HepG2 (cell line): ENCODE results near the gene KIAA1614. TPM values are rescaled to one million over a fixed set of nuclear protein-coding genes. Genes with fewer than 3 reads are reported as not detected.

Experiments
- ATAC-seq: fragments of 200-7000 bp; cut with Tn5 transposase; 3 replicates; pipeline ENCODE4 v1.9.1; 2020; ENCODE audit warnings: mild to moderate bottlenecking, moderate library complexity
- BruUV-seq: library from RNA; stranded (reverse); fragments of 400-500 nt; replicated peaks from 2 replicates; lab custom pipeline; 2021; lab: Mats Ljungman, UMichigan
- CTCF ChIA-PET: fragments of 300-600 bp; formaldehyde crosslinking; extraction: SDS; loops from one replicate; lab custom pipeline; 2021; ENCODE audit warnings: low total read pairs, inconsistent platforms, low intra/inter-chr PET ratio; lab: Yijun Ruan, JAX
- POLR2A ChIA-PET: fragments of 350-600 bp; sonication (Branson Sonifier 250); formaldehyde crosslinking; loops from one replicate; lab custom pipeline; 2020; ENCODE audit warnings: antibody characterized with exemption, inconsistent platforms; lab: Yijun Ruan, JAX
- DNase-seq: peaks from one replicate; pipeline ENCODE4 v3.0.0-alpha.2; 2015; ENCODE audit warnings: low spot score
- FAIRE-seq: peaks from 3 replicates; lab custom pipeline; 2011; peaks lifted over from hg19 to GRCh38; lab: Jason Lieb, UNC
- H2AFZ ChIP-seq: one replicate; pipeline ENCODE4 v1.6.1; 2011; ENCODE audit warnings: low read length, inconsistent platforms
- H3K27ac ChIP-seq: fragments of 300-600 bp; 3 replicates; pipeline ENCODE4 v1.8.0; 2011; ENCODE audit warnings: mixed run types, mild to moderate bottlenecking, mixed read lengths, low read length, inconsistent platforms; ENCODE audit not compliant: insufficient read depth; ENCODE audit errors: extremely low read length
- H3K27me3 ChIP-seq, 2 experiments: fragments of 200-600 bp in 1 of 2; 2 replicates in 1 of 2; 3 replicates in 1 of 2; pipeline versions ENCODE4 v1.6.0 to v1.8.0; 2011; ENCODE audit warnings: low read length in 2 of 2, mild to moderate bottlenecking in 2 of 2, moderate library complexity in 2 of 2, inconsistent platforms in 1 of 2; ENCODE audit not compliant: insufficient read depth in 2 of 2, control insufficient read depth in 1 of 2
- H3K36me3 ChIP-seq, 2 experiments: fragments of 200-600 bp in 1 of 2; replicated peaks in 1 of 2; 2 replicates in 1 of 2; 3 replicates in 1 of 2; pipeline versions ENCODE4 v1.5.1 to v1.8.0; 2011; ENCODE audit warnings: low read length in 2 of 2, inconsistent platforms in 1 of 2; ENCODE audit not compliant: insufficient read depth in 2 of 2, control insufficient read depth in 1 of 2
- H3K4me1 ChIP-seq: 2 replicates; pipeline ENCODE4 v1.5.1; 2012; ENCODE audit warnings: low read length, inconsistent platforms; ENCODE audit not compliant: insufficient read depth
- H3K4me2 ChIP-seq: 2 replicates; pipeline ENCODE4 v1.6.0; 2011; ENCODE audit warnings: low read depth, low read length, inconsistent platforms
- H3K4me3 ChIP-seq, 3 experiments: fragments of 200-600 bp in 1 of 3; sonication (generic), shearing (Covaris generic) in 1 of 3; replicated peaks in 1 of 3; 2 replicates each; pipeline ENCODE4 v1.5.1; 2011 to 2016; ENCODE audit warnings: low read length in 3 of 3, inconsistent platforms in 2 of 3, low read depth in 2 of 3, mild to moderate bottlenecking in 2 of 3, control low read depth in 1 of 3, mixed read lengths in 1 of 3; ENCODE audit not compliant: insufficient read depth in 1 of 3
- H3K79me2 ChIP-seq: one replicate; pipeline ENCODE4 v1.6.1; 2011; ENCODE audit warnings: low read length, inconsistent platforms; ENCODE audit not compliant: insufficient read depth
- H3K9ac ChIP-seq: 2 replicates; pipeline ENCODE4 v1.6.0; 2011; ENCODE audit warnings: mild to moderate bottlenecking, low read depth, low read length, inconsistent platforms; ENCODE audit not compliant: insufficient read depth
- H3K9me3 ChIP-seq: 2 replicates; pipeline ENCODE4 v1.5.1; 2012; ENCODE audit warnings: mild to moderate bottlenecking, low read length
- H4K20me1 ChIP-seq: 2 replicates; pipeline ENCODE4 v1.6.0; 2011; ENCODE audit warnings: inconsistent platforms, mild to moderate bottlenecking, low read length, moderate library complexity; ENCODE audit not compliant: insufficient read depth
- AGO1 ChIP-seq: fragments of 200-400 bp; formaldehyde crosslinking; IDR thresholded peaks from 2 replicates; pipeline ENCODE4 v1.6.1; 2017; ENCODE audit warnings: mild to moderate bottlenecking, low read depth, low read length, moderate library complexity; ENCODE audit not compliant: poor library complexity, severe bottlenecking
- E2F1 ChIP-seq: sonication (generic); formaldehyde crosslinking; IDR thresholded peaks from 2 replicates; pipeline ENCODE4 v1.5.0; 2020; ENCODE audit warnings: missing genetic modification reagents
- HDAC6 ChIP-seq: fragments of 200-600 bp; sonication (generic); IDR thresholded peaks from 2 replicates; pipeline ENCODE4 v1.7.0; 2017; ENCODE audit warnings: mild to moderate bottlenecking, antibody characterized with exemption, low read length, low read depth
- HNF1A ChIP-seq, 2 experiments: sonication (generic) in 1 of 2; formaldehyde crosslinking in 1 of 2; IDR thresholded peaks; 2 replicates each; pipeline versions ENCODE4 v1.4.0 to v1.6.1; 2016 to 2020; ENCODE audit warnings: borderline replicate concordance in 1 of 2, low read depth in 1 of 2, mild to moderate bottlenecking in 1 of 2, missing genetic modification reagents in 1 of 2
- RXRB ChIP-seq: IDR thresholded peaks from 2 replicates; pipeline ENCODE4 v1.6.1; 2016; ENCODE audit warnings: borderline replicate concordance, missing genetic modification reagents, missing compliant biosample characterization
- SETDB1 ChIP-seq: sonication (generic); formaldehyde crosslinking; IDR thresholded peaks from 2 replicates; pipeline ENCODE4 v1.5.1; 2020; ENCODE audit warnings: missing genetic modification reagents, mild to moderate bottlenecking, borderline replicate concordance
- SMAD9 ChIP-seq: sonication (generic); formaldehyde crosslinking; IDR thresholded peaks from 2 replicates; pipeline ENCODE4 v1.5.1; 2020; ENCODE audit warnings: mild to moderate bottlenecking, missing genetic modification reagents
- SMC3 ChIP-seq: IDR thresholded peaks from 2 replicates; pipeline ENCODE4 v1.6.1; 2011; ENCODE audit warnings: low read length, improper control_type of control experiment
- THAP7 ChIP-seq: sonication (generic); formaldehyde crosslinking; IDR thresholded peaks from 2 replicates; pipeline ENCODE4 v1.8.1; 2023; ENCODE audit warnings: mild to moderate bottlenecking, missing genetic modification reagents
- U2AF1 ChIP-seq: fragments of 200-400 bp; formaldehyde crosslinking; optimal IDR thresholded peaks from 2 replicates; pipeline ENCODE3; 2017; ENCODE audit warnings: mild to moderate bottlenecking, low read depth, low read length
- ZNF263 ChIP-seq: sonication (generic); formaldehyde crosslinking; IDR thresholded peaks from 2 replicates; pipeline ENCODE4 v1.4.0; 2020; ENCODE audit warnings: missing genetic modification reagents
- ZNF331 ChIP-seq: sonication (generic); formaldehyde crosslinking; IDR thresholded peaks from 2 replicates; pipeline ENCODE4 v1.4.0; 2020; ENCODE audit warnings: missing genetic modification reagents
- ZNF563 ChIP-seq: sonication (generic); formaldehyde crosslinking; IDR thresholded peaks from 2 replicates; pipeline ENCODE4 v1.8.0; 2022; ENCODE audit warnings: mild to moderate bottlenecking, moderate library complexity, missing genetic modification reagents
- ZNF879 ChIP-seq: sonication (generic); formaldehyde crosslinking; IDR thresholded peaks from 2 replicates; pipeline ENCODE4 v1.8.1; 2023; ENCODE audit warnings: missing genetic modification reagents
- WGBS: methylation state at CpG from one replicate; pipeline ENCODE4 v1.1.6; 2017; ENCODE audit warnings: low lambda C conversion rate; 5-methylcytosine and 5-hydroxymethylcytosine counted together
- in situ Hi-C: cut with HindIII; loops from 2 replicates; pipeline ENCODE4 v1.10.0; 2017; ENCODE audit warnings: low pct_unique_long_range_greater_than_20kb; ENCODE audit not compliant: extremely low pct_ligation_motif_present
- intact Hi-C: fragments of 100-400 bp; cut with micrococcal nuclease; formaldehyde crosslinking; loops from one replicate; pipeline ENCODE4 v1.10.0; 2022; ENCODE audit not compliant: unreplicated experiment
- polyA plus RNA-seq, 8 experiments: library from polyadenylated mRNA; depleted of rRNA in 3 of 8; stranded (reverse) in 7 of 8; unstranded in 1 of 8; fragments of >200 nt; fragmentation: Illumina TruSeq in 4 of 8; extraction: Trizol in 4 of 8; gene quantifications; 2 replicates each; pipeline versions ENCODE4 v1.2.1 to v1.2.3, GENCODE V29; 2011 to 2016; ENCODE audit warnings: low read depth in 4 of 8, missing spikeins in 1 of 8, mixed read lengths in 1 of 8; ENCODE audit not compliant: insufficient read depth in 1 of 8
- total RNA-seq, 5 experiments: library from RNA; depleted of rRNA; stranded (reverse); fragments of >200 nt; fragmentation: Illumina TruSeq; extraction: Trizol; gene quantifications; 2 replicates each; pipeline ENCODE4 v1.2.3, GENCODE V29; 2016; ENCODE audit warnings: low read depth in 1 of 5

The KIAA1614 gene
- total and polyA plus RNA-seq, 2 of the 13 experiments (the other 11 are each of a cell fraction or from before 2014, with no cell fraction given): 0.15 to 0.77 TPM

DNA sequence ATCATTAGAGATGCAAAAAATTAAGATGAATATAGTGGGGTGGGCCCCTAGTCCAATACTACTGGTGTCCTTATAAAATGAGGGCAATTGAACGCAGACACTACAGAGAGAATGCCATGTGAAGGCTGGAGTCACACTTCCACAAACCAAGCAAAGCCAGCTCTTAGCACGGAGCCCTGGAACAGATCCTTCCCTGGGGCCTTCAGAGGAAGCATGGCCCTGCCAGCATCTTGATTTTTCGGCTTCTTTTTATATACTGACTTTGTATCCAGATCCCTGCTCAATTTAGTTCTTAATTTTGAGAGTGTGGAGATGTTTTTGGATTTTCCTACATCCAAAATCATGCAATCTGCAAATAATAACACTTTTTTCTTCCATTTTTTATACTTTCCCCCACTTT lies 10.2 kb upstream of the KIAA1614 start:
- no peak overlapping the region for H3K4me3 ChIP-seq
- CTCF ChIA-PET: no interaction called here

DNA sequence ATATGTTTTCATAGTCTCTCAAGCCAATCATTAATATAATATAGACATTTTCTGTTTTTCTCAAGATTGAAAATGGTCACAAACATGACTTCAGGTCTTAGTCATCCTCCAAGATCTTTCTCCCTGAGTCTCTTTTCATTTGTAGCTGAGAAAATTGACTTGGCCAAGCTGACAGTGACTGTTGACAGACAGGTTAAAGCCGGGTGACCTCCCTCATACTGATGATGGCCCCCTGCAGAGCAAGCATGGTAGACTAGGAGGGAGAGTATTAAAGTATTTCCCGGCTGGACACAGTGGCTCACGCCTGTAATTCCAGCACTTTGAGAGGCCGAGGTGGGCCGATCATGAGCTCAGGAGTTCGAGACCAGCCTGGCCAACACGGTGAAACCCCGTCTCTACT lies 6.8 kb upstream of the KIAA1614 start:
- Histone ChIP-seq H3K27ac (no peak overlapping the region), H2AFZ (no peak overlapping the region), H3K4me3 (no peak overlapping the region), H3K36me3 (no peaks in the 10 kb centered on the region), H3K4me2 (no peak overlapping the region), H3K79me2 (no peaks in the 10 kb centered on the region), H3K9me3 (no peaks in the 10 kb centered on the region), H3K9ac (no peak overlapping the region), H3K27me3 (0 out of 5 replicates have a peak, but pooled peaks cover 0 to 3% of the 10 kb centered on the region in 2 experiments), H3K4me1 (peaks cover 12% of the 10 kb centered on the region), H4K20me1 (no peaks in the 10 kb centered on the region)
- ChIA-PET CTCF (no interaction called here), POLR2A (no interaction called here)
- no TSS peak for BruUV-seq
- 33% methylated on average over 5 of the region's 8 CpGs for WGBS
- FAIRE-seq (no peak), ATAC-seq (no peak), DNase-seq (no peak)
- in situ Hi-C loops (no loop called here), intact Hi-C loops (no loop called here)
- TF ChIP-seq ZNF263 (no peak), RXRB (no peak), SMAD9 (CRISPR knock-in tag) (no peak), ZNF879 (no peak), HNF1A (IDR thresholded peaks at IDR 0.05; ENCODE audit: low read depth) (no peak), HNF1A (CRISPR knock-in tag; IDR thresholded peaks at IDR 0.05; ENCODE audit: borderline replicate concordance) (no peak), ZNF331 (CRISPR knock-in tag) (no peak), THAP7 (CRISPR knock-in tag) (no peak)

More for the DNA sequence above, 10.2 kb upstream of the KIAA1614 start:
- BruUV-seq: no TSS peak
- no peak for FAIRE-seq
- intact Hi-C loops: no loop called here
- Histone ChIP-seq H3K79me2 (no peaks in the 10 kb centered on the region), H3K4me2 (no peak overlapping the region), H4K20me1 (no peaks in the 10 kb centered on the region), H2AFZ (no peak overlapping the region), H3K4me1 (no peaks in the 10 kb centered on the region), H3K9me3 (no peaks in the 10 kb centered on the region), H3K36me3 (no peaks in the 10 kb centered on the region), H3K27me3 (peaks cover 0 to 8% of the 10 kb centered on the region in 2 experiments; a peak in 2 of 5 replicates), H3K27ac (no peak overlapping the region), H3K9ac (no peak overlapping the region)
- POLR2A ChIA-PET: no interaction called here
- in situ Hi-C loops: no loop called here
- no peak for TF ChIP-seq ZNF563 (CRISPR knock-in tag)
- TF ChIP-seq AGO1: no peak
- no peak for TF ChIP-seq HDAC6
- no peak for TF ChIP-seq SETDB1
- no peak for TF ChIP-seq SMC3
- TF ChIP-seq U2AF1: no peak
- TF ChIP-seq E2F1 (CRISPR knock-in tag): no peak
- DNase-seq: no peak
- no peak for ATAC-seq
- WGBS: 21% methylated on average over 3 of the region's 3 CpGs
